ENCODE results near the gene FGFRL1.

Gene FGFRL1

DNA sequence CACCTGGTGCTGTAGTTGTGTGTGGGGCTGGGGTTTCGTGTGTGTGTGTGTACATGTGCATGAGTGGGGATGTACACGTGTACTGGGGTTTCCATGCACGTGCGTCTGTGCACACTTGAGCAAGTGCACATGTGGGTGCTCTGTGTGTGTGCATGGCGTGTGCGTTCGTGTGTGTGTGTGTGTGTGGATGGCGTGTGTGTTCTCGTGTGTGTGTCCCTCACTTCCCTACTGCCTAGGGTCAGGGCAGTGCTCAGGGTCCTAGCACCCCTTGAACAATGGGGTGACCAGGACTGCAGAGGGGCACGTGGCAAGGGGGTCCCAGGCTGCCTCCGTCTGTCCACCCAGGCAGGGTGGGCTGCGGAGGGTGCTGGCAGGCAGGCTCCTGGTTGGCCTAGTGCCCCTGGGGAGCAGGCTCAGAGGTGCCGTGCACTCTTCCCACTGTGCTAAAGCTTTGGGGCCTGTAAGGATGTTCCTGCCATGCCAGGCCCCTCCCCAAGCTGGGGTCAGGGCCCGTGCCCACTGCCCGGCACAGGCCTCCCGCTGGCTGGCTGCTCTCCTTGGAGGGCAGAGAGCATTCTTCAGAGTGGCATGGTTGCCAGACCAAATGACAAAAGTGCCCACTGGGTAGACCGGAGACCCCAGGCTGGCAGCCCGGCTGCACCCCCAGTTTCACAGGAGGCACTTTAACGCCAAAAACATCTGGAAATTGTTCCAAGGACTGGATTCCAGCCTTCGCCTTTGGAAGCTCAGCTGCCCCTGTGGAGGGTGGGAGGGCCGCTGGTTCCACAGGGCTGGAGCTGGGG, 29.1 kb downstream of the FGFRL1 start:
- no peak for DNase-seq (ENCODE audit: low spot score)

DNA sequence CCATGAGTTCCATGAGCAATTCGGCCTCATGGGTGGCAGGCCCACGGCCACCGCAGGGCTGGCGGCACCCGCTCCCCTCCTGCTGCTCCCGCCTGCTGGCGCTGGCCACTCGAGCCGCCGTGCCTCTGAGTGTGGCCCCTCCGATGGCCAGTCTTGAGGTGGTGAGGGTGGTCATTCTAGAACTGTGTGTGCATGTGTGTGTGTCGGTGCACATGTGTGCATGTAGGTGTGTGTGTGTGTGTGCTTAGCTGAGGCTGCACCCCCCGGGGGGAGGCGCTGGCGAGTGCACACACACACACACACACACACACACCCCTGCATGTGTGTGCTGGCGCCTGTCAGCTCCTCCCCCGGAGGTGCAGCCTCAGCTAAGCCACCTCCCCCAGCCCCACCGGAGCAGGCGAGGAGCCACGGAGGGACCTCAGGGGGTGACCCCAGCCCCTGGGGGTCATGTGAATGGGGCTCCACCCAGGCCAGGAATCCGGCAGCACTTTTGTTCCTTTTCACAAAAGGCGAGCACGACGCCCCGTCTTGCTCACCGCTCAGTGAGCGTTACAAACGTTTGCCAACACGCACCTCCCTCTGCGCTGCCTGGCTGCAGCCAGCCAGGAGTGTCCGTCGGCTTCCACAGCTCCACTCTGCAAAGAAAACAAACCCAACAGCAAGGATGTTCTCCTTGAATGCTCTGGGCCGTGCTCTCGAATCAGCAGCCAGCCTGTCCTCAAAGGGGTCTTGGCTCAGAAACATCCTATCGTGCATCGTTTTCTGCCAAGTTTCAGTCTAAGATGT, 29.9 kb downstream of the FGFRL1 start:
- DNase-seq (ENCODE audit: low spot score) = no peak

DNA sequence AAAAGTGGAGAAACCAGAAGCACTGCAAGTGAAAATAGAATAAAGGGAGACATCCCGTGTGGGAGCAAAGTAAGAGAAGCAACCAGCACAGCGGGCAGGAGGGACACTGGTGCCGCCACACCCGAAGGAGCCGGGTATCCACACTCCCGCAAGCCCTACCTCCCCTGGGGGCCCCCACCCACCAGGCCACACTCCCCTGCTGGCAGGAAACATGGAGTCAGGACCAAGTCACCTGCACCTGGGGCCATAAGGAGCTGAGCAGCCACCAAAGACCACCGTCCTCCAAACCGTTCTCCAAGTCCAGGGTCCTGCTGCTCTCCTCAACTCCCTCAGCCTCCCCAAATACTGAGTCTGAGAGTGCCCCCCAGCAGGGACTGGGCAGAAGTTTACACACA, 30.5 kb downstream of the FGFRL1 start:
- no peak for DNase-seq (ENCODE audit: low spot score)

DNA sequence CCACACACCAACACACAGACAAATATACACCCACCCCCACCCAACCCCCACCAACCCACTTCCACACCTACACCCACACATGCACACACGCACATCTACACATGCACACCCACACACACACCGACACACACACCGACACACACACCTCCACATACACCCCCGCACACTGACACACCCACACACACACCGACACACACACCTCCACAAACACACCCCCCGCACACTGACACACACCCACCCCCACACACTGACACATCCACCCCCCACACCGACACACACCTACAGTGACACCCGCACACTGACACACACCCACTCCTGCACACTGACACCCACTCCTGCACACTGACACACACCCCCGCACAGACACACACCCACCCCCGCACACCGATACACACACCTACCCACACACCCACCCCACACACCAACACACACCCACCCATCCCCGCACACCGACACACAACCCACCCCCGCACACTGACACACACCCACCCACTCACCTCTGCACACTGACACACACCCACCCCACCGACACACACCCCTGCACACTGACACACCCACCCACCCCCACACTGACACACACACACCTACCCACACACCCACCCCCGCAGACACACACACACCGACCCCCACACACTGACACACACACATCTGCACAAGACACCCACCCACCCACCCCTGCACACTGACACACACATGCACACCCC, 31.1 kb downstream of the FGFRL1 start:
- DNase-seq (ENCODE audit: low spot score) = no peak

DNA sequence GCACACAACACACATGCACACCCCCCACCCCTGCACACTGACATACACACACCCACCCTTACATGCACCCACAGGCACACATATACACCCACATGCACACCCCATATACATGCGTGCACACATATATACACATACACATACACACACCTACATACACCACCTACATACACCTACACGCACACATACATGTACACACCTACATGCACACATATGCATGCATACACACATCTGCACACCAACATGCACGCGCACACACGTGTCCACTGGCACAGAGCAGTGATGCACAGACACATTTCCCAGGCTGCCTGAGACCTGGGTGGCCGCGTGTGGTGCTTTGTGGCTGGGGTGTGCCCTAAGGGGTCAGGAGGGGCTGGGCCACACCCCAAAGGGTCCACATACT, 31.7 kb downstream of the FGFRL1 start:
- no peak for DNase-seq (ENCODE audit: low spot score)

DNA sequence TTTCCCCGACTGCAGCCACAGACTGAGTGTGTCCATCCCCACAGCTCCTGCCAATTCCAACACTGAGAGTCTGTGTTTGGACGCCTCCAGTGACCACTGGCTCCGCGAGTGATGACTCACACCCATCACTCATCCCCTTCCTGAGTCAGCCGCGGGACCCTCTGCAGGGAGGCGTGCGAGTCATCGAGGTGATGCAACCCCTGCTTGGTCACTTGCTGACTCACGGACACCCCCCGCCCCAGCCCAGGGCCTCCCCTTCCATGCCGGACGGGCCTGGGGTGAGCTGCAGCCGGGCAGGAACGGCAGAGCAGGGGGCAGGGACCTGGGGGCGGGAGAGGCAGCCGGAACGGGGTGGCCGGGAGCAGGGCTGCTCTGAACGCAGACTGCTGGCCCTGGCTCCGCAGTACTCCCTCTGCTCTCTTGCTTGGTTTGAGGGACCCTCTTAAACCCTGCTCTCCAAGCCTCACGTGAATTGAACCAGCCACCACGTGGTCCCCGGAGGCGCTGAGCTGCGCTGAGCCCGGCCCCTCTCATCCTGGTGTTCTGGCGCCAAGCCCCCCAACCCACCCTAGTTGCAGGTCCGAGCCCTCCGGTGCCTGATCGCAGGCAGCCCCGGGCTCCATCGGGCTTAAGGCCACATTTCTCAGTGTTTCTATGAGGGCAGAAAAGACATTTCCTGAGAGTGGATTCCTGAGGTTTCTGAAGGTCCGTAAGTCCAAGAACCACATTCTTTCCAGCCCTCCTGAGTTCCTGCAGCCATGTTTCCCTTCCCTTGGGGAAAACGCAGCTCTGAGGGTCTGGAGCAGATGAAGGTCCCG, 32.4 kb downstream of the FGFRL1 start:
- peak; percentile 67 for DNase-seq (ENCODE audit: low spot score)

DNA sequence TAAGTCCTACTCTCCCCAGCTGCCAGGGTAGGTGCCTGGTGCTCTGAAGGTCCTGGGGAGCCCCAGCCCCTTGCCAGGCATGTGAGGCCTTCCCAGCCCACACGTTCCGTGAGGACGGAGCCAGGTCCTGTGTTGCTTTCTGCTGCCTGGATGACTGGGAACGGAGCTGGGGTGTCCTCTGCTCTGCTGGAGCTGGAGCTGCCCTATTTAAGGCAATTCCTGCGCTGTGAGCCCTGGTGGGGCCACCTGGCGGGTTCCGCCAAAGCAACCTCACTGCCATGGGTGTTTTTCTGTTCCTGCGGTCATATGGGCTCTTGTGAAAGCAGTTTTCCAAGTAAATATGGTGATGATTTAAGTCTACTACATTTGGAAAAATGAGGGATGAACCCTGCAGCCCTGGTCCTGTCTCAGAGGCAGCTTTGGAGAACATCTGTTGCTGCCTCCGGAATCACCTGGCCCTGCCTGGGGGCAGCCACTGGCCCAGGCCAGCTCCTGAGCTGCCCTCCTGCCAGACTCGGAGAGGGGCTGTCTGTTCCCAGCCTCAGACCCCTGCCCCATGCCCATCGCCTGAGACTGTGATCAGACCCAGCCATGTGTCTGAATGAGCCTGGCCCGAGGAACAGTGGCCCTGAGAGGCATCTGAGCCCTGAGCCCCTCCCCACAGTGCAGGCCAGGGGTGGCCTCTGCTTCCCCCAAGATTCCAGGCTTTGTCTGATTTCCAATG, 33.2 kb downstream of the FGFRL1 start:
- DNase-seq (ENCODE audit: low spot score) = no peak

DNA sequence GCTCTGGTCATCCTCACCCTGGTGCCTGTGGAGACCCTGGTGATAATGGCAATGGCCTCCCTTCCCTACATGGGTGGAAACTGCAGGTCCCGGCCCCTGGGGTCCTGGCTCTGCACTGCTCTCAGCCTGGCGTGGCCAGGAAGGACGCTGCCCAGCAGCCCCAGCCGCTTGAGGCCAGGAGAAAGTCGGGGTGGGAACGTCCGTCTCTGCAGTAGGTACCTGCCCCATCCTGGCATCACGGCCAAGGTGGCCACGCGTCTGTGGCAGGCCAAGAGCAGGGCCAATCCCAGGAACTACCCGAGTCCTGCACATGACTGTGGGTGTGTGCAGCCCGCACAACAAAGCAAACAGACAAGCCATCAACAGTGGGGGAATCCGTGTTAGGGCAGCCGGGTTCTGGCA, 33.8 kb downstream of the FGFRL1 start:
- no peak for DNase-seq (ENCODE audit: low spot score)

DNA sequence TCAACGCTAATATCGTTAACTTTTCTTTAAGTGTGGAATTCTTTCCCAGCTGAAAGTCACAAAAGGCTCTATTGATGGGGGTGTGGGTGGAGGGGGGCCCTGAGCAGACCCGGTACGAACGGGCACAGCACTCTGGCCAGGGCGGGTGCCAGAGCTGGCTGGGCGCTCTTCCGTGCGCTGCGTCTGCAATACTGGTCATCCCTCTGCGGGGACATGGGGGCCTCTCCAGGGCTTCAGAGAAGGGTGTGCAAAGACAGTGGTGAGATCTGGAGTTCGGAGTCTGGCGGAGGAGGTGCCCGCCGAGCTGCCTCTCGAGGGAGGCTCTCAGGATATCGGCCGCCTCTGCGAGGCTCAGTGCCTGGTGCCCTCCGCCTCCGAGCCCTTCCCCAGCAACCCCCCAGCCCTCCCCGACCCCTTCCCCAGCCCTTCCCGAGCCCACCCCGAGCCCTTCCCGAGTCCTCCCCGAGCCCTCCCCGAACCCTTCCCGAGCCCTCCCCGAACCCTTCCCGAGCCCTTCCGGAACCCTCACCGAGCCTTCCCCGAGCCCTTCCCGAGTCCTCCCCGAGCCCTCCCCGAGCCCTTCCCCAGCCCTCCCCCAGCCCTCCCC, 34.3 kb downstream of the FGFRL1 start:
- DNase-seq (ENCODE audit: low spot score) = no peak

DNA sequence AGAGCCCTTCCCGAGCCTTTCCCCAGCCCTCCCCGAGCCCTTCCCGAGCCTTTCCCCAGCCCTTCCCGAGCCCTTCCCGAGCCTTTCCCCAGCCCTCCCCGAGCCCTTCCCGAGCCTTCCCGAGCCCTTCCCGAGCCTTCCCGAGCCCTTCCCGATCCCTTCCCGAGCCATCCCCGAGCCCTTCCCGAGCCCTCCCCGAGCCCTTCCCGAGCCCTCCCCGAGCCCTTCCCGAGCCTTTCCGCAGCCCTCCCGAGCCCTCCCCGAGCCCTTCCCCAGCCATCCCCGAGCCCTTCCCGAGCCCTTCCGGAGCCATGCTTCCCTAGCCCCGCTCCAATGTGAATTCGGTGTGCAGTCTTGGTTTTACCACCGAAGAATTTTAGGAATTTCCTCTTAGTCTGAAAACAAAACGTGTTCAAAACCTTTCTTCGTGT, 35.2 kb downstream of the FGFRL1 start:
- peak; percentile 58 for DNase-seq (ENCODE audit: low spot score)

DNA sequence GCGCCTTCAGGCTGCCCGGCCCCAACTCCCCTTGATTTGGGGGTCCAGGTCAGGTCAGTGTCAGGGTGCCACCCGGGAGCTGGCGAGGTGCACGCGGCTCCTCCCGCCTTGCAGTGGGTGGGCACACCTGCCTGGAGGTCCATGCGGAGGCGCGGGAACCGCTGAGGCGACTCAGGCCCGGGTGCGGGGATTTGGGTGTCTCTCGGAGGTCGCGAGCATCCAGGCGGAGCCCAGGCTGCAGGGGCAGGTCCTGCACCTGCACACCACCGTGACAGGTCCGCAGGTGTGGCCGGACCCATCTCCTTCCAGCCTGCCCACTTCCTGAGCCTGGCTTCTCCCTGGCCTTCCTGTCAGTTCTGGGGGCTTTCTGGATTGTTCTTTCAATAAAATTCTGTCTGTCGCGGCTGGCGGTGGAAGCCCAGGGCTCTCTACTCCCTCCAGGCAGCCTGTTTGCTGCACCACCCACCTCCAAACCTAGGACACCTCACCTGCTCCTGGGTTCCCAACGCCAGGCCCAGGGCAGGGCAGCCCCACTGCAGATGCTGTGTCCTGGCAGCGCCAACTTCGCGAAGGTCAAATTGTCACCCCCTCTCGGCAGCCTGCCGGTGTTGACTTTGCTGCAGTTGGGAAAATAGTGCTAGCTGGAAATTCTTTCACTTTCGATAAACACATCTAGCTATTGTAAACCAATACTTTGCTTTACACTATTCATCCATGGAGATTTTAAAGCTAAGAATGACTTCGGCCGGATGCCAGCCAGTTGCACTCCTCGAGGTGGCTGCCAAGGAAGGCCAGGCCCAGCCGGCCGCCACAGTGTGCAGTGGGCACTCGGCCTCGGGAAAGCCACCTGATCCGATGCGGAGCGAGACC, 35.9 kb downstream of the FGFRL1 start:
- no peak for DNase-seq (ENCODE audit: low spot score)

DNA sequence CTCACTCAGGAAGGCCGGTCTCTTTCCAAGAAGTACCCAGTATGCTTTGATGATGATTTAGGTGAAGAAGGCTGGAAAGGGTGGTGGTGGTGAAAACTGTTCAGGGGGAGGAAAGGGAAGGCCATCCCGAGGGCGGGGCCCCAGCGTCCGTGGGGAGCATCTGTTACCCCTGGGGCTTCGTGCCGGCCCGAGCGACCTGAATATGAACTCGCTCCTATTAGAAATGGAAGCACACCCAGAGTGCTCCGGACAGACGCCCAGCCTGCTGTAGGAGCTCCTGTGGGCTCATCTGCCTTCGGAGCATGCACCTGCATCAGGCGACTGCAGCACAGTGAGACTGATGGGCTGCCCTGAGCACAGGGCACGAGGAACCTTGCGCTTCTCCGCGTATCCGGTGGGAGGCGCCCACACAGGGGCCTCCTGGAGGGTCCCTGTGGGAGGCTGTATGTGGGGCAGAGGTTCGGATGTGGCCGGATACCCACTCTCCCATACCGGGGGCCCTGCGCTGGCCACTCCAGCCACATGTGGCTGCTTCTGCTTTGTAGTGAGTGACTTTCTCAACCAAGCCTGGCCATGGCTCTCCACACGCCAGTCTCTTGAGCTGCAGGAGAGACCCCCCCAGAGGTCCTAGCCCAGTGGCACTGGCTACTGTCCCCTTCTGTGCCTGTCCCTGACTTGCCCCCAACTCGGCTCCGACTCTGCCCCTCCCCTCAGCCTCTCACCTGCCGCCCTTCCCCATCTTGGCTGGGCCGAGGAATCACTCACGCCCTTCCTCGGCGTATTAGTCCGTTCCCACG, 36.7 kb downstream of the FGFRL1 start:
- no peak for DNase-seq (ENCODE audit: low spot score)

DNA sequence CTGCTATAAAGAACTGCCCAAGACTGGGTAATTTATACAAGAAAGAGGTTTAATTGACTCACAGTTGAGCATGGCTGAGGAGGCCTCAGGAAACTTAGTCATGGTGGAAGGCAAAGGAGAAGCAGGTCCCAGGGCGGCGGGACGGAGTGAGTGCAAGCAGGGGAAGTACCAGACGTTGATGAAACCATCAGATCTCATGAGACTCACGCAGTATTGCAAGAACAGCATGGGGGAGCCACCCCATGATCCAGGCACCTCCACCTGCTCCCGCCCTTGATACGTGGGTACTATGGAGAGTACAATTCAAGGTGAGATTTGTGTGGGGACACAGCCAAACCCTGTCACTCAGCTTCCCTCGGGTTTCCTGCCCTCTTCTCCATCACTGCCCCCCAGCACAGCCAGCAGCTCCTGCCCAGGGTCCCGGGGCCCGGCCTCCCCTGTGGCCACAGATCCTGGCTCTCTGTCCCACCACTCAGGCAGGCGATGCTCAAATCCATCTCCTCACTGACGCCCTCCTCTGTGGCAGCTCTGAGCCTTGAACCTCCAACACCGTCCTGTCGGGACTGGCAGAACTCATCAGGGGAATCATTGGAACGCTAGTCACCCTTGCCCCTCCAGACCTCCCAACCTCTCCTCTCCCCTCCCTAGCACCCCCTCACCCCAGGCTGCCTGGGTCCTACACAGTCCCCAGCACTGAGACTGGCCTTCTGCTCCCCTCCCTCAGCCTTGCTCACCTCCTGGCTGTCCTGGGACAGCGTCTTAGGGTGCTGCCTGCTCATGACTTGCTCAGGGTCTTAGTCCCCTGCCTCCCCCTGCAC, 37.6 kb downstream of the FGFRL1 start:
- DNase-seq (ENCODE audit: low spot score) = no peak

DNA sequence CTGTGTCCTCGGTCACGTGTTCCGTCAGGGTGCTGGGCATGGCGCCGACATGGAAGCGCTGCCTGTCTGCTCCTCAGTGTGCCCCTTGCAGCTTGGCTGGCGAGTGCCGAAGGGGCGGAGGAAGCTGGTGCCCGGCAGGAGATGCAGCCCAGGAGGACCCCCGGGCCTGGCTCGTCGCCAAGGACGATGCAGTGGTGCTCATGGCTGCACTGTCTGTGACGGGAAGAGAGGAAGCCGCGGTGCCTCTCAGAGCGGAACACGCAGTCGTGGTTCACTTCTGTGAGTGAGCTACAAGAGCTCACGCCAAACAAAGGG, 38.1 kb downstream of the FGFRL1 start:
- no peak for DNase-seq (ENCODE audit: low spot score)

DNA sequence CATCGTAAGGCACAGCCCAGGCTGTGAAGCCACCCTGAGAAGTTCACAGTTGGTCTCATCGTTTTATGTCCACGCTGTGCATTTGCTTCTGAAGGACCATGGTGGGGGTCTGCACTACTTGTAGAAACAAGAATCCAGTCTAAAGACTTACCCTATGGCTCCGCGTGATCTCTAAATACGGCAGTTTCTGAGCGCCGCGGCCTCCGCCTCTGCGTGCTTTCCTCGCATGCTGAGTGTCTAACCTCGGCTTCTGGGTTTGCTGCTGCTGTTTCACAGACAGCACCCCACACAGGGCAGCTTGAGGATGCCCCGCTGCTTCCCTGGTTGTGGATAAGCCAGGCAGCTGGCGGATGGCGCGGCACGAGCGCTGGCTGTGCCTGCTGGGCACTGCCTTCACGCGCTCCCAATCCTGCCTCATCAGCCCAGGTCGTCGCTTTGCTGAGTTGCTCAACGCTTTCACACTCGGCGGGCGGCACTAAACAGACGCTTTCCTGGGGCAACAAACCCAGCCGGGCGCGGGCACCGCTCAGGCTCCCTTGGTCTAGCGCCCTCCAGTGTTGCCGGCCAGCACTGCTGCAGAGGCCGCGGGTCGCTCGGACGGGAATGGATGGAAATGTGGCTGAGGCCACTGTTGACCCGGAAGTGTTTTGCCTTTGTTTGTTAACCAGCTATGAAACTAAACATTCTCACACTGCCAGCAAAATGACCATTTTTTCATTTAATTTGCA, 39.2 kb downstream of the FGFRL1 start:
- DNase-seq (ENCODE audit: low spot score) = no peak

DNA sequence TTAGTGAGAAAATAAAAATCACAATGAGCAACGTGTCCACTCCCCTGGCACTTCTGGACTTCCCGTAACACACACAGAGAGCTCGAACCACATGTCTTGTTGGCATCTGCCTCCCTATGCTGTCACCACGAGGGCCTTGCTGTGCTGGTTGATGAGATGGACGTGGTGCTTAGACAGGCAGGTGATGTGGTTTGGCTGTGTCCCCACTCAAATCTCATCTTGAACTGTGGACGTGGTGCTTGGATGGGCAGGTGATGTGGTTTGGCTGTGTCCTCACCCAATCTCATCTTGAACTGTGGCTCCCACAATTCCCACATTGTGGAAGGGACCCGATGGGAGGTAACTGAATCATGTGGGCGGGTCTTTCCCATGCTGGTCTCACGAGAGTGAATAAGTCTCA, 40.0 kb downstream of the FGFRL1 start:
- no peak for DNase-seq (ENCODE audit: low spot score)

DNA sequence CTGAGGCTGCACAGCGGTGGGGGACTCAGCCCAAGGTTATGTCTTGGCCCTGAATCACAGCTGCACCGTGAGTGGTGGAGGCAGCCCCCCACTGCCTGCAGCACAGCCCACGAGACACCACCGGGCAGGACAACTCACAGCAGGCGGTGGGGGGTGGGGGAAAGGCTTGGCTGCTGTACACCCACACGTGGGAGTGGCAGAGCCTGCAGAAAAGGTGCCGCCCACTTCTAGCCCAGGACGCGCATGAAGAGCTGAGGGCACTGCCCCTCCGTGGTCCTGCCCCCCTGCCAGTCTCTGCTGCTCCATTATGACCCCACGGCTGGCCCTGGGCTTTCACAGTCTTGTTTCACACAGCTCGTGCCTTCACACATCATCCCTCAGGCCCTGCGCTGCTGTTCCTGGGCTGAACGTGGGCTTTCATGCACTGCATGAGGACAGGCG, 40.8 kb downstream of the FGFRL1 start:
- no peak for DNase-seq (ENCODE audit: low spot score)

Data from Ammon's horn (tissue), 1 donor.